DND-41 (cell line): ENCODE data around the gene TMEM144.

Experiments used
- EZH2 ChIP-seq: IDR thresholded peaks from 3 replicates; pipeline ENCODE4 v1.6.1; 2012; ENCODE audit warnings: borderline replicate concordance, low read depth, mild to moderate bottlenecking, moderate library complexity, low read length, inconsistent platforms; ENCODE audit not compliant: severe bottlenecking
- TF ChIP-seq, protein P1 (sequence below): IDR thresholded peaks from 2 replicates; pipeline ENCODE4 v1.5.1; 2012; ENCODE audit warnings: borderline replicate concordance, low read length, moderate library complexity, mild to moderate bottlenecking; ENCODE audit not compliant: poor library complexity, severe bottlenecking; ENCODE audit errors: extremely low read depth

DNA sequence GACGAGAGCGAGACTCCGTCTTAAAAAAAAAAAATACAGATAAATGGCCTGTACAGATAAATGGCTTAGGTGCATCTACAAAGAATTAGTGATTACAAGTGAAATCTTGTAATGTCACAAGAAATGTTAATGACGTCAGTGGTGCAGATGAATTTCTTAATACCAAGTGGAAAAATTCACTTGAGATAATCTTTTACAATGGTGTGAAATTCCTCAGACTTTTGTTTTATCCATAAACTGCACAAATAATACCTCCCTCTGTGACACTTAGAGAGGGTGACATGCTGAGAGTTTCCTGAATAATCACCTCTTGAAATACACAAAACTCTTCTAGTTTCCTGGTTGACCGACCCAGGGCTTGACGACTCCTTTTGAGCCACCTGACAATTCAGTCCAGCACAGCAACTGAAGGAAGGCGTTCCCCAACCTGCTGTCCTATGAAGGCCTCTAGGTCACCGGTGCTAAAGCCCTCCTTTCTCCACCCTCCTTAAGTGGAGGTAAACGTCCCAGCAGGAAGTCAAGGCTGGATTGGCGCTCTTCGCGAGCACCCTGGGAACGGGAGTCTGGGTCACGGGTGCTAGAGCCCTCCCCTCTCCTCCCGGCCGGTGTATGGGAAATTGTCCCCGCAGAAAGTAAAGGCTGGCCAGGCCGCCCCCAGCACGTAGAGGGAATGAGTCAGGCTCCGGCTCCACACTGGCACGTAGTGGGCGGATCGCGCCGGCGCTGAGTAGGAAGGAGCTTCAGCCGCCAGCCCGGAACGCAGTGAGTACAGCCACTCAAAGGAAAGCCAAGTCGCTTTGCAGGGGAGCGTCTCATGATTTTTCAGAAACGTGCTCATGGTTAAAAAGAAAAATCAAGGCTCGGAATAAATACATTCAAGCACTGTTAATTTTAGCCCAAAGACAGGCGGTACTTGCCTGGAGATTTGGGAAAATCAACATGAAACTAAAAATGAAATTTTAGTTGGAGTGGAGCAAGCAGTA is at the start of gene TMEM144:
- TF ChIP-seq, protein P1, sequence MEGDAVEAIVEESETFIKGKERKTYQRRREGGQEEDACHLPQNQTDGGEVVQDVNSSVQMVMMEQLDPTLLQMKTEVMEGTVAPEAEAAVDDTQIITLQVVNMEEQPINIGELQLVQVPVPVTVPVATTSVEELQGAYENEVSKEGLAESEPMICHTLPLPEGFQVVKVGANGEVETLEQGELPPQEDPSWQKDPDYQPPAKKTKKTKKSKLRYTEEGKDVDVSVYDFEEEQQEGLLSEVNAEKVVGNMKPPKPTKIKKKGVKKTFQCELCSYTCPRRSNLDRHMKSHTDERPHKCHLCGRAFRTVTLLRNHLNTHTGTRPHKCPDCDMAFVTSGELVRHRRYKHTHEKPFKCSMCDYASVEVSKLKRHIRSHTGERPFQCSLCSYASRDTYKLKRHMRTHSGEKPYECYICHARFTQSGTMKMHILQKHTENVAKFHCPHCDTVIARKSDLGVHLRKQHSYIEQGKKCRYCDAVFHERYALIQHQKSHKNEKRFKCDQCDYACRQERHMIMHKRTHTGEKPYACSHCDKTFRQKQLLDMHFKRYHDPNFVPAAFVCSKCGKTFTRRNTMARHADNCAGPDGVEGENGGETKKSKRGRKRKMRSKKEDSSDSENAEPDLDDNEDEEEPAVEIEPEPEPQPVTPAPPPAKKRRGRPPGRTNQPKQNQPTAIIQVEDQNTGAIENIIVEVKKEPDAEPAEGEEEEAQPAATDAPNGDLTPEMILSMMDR, result no peak
- no peak for TF ChIP-seq EZH2
